MM.1S (cell line): ENCODE data around the gene MPP1.

ENCODE experiments used
- DNase-seq: peaks from one replicate; pipeline ENCODE4 v3.0.0-alpha.2; 2015
- H2AFZ ChIP-seq: fragments of 300-600 bp; sonication (generic); 2 replicates; pipeline ENCODE4 v1.6.0; 2016; ENCODE audit warnings: antibody characterized with exemption, low read length
- H3F3A ChIP-seq: fragments of 300-600 bp; sonication (generic); 2 replicates; pipeline ENCODE4 v1.6.1; 2016; ENCODE audit warnings: mild to moderate bottlenecking, antibody characterized with exemption, low read length, moderate library complexity, mixed read lengths; ENCODE audit not compliant: insufficient read depth
- H3K27ac ChIP-seq: fragments of 300-600 bp; sonication (generic); 2 replicates; pipeline ENCODE4 v1.5.1; 2016; ENCODE audit warnings: mild to moderate bottlenecking, low read length
- H3K27me3 ChIP-seq: fragments of 300-600 bp; sonication (generic); replicated peaks from 2 replicates; pipeline ENCODE4 v1.6.0; 2016; ENCODE audit warnings: low read length; ENCODE audit not compliant: insufficient read depth
- H3K36me3 ChIP-seq: fragments of 300-600 bp; sonication (generic); replicated peaks from 2 replicates; pipeline ENCODE4 v1.6.1; 2016; ENCODE audit warnings: mild to moderate bottlenecking, low read length, mixed read lengths; ENCODE audit not compliant: insufficient read depth
- H3K4me1 ChIP-seq: fragments of 300-600 bp; sonication (generic); 2 replicates; pipeline ENCODE4 v1.6.1; 2016; ENCODE audit warnings: low read length, mixed read lengths
- H3K4me2 ChIP-seq: fragments of 300-600 bp; sonication (generic); 2 replicates; pipeline ENCODE4 v1.6.0; 2016; ENCODE audit warnings: low read depth, low read length
- H3K4me3 ChIP-seq: fragments of 300-600 bp; sonication (generic); 2 replicates; pipeline ENCODE4 v1.5.1; 2016; ENCODE audit warnings: low read length, mixed read lengths
- H3K79me2 ChIP-seq: fragments of 300-600 bp; sonication (generic); 2 replicates; pipeline ENCODE4 v1.6.1; 2016; ENCODE audit warnings: mixed run types, low read length, mixed read lengths
- H3K9ac ChIP-seq: fragments of 300-600 bp; sonication (generic); 2 replicates; pipeline ENCODE4 v1.6.1; 2016; ENCODE audit warnings: low read length, mixed read lengths
- H3K9me2 ChIP-seq: fragments of 300-600 bp; sonication (generic); replicated peaks from 2 replicates; pipeline ENCODE4 v1.6.1; 2016; ENCODE audit warnings: mild to moderate bottlenecking, low read length, mixed read lengths; ENCODE audit not compliant: insufficient read depth
- H3K9me3 ChIP-seq: fragments of 300-600 bp; sonication (generic); replicated peaks from 2 replicates; pipeline ENCODE4 v1.6.1; 2016; ENCODE audit warnings: mild to moderate bottlenecking, low read length, mixed read lengths; ENCODE audit not compliant: insufficient read depth
- H4K20me1 ChIP-seq: fragments of 300-600 bp; sonication (generic); 2 replicates; pipeline ENCODE4 v1.6.1; 2016; ENCODE audit warnings: mild to moderate bottlenecking, low read length, moderate library complexity, mixed read lengths; ENCODE audit not compliant: insufficient read depth
- CTCF ChIP-seq: fragments of 300-600 bp; sonication (generic); IDR thresholded peaks from 2 replicates; pipeline ENCODE4 v1.5.1; 2016; ENCODE audit warnings: antibody characterized with exemption, low read length, mixed read lengths
- EZH2 ChIP-seq: fragments of 300-600 bp; sonication (generic); optimal IDR thresholded peaks from 2 replicates; pipeline ENCODE3; 2017; ENCODE audit warnings: low read depth, mild to moderate bottlenecking, antibody characterized with exemption, low read length, mixed read lengths
- EZH2phosphoT487 ChIP-seq: fragments of 300-600 bp; sonication (generic); IDR thresholded peaks from 2 replicates; pipeline ENCODE4 v1.6.1; 2018; ENCODE audit warnings: antibody characterized with exemption, low read length

Gene MPP1

GRCh38 chrX:154732421-154733065, 72.7 kb downstream of the MPP1 start:
- no peaks in the 10 kb centered on the region for H3K9me2 ChIP-seq
- H3K79me2 ChIP-seq, result no peaks in the 10 kb centered on the region
- H3K9me3 ChIP-seq, result no peaks in the 10 kb centered on the region
- H4K20me1 ChIP-seq, result no peaks in the 10 kb centered on the region
- H3K4me1 ChIP-seq, result no peaks in the 10 kb centered on the region
- no peak overlapping the region for H3K27ac ChIP-seq
- H2AFZ ChIP-seq, result no peak overlapping the region
- no peak for DNase-seq
- H3K27me3 ChIP-seq, result no peaks in the 10 kb centered on the region
- TF ChIP-seq CTCF (no peak), EZH2phosphoT487 (no peak), EZH2 (no peak)
- H3K4me2 ChIP-seq, result no peak overlapping the region
- no peaks in the 10 kb centered on the region for H3F3A ChIP-seq
- no peaks in the 10 kb centered on the region for H3K36me3 ChIP-seq
- no peak overlapping the region for H3K9ac ChIP-seq
- no peak overlapping the region for H3K4me3 ChIP-seq

GRCh38 chrX:154731881-154732280, 73.4 kb downstream of the MPP1 start:
- Histone ChIP-seq H4K20me1 (no peaks in the 10 kb centered on the region), H3K27ac (no peak overlapping the region), H3F3A (no peaks in the 10 kb centered on the region), H3K36me3 (no peaks in the 10 kb centered on the region), H3K9ac (no peak overlapping the region), H3K9me2 (no peaks in the 10 kb centered on the region), H3K79me2 (no peaks in the 10 kb centered on the region), H3K4me3 (no peak overlapping the region), H2AFZ (no peak overlapping the region), H3K9me3 (no peaks in the 10 kb centered on the region), H3K4me2 (no peak overlapping the region), H3K4me1 (no peaks in the 10 kb centered on the region), H3K27me3 (no peaks in the 10 kb centered on the region)
- DNase-seq, result no peak
- TF ChIP-seq CTCF, result no peak
- no peak for TF ChIP-seq EZH2phosphoT487
- TF ChIP-seq EZH2, result no peak

- DNase-seq, result no peak
- TF ChIP-seq EZH2phosphoT487, result no peak
- TF ChIP-seq EZH2, result no peak
- no peak for TF ChIP-seq CTCF
- H3K4me1 ChIP-seq, result no peaks in the 10 kb centered on the region
- no peaks in the 10 kb centered on the region for H3K27me3 ChIP-seq
- H3K27ac ChIP-seq, result no peak overlapping the region
- no peak overlapping the region for H3K9ac ChIP-seq
- no peaks in the 10 kb centered on the region for H4K20me1 ChIP-seq
- H3F3A ChIP-seq, result no peaks in the 10 kb centered on the region
- no peaks in the 10 kb centered on the region for H3K79me2 ChIP-seq
- H3K9me3 ChIP-seq, result no peaks in the 10 kb centered on the region
- no peak overlapping the region for H2AFZ ChIP-seq
- H3K4me2 ChIP-seq, result no peak overlapping the region
- no peaks in the 10 kb centered on the region for H3K36me3 ChIP-seq
- H3K4me3 ChIP-seq, result no peak overlapping the region
- H3K9me2 ChIP-seq, result no peaks in the 10 kb centered on the region
Measured at GRCh38 chrX:154731184-154731583, 74.1 kb downstream of the MPP1 start.
